ENCODE measurements around the gene GABRB3. TPM values are rescaled to one million over a fixed set of nuclear protein-coding genes. Genes with fewer than 3 reads are reported as not detected.

The GABRB3 gene
- total and polyA plus RNA-seq, 2 donors (not counting 3 experiments of a cell fraction or from before 2014, with no cell fraction given), result 0.03 TPM; not detected in 1

- FAIRE-seq, result no peak
- POLR2A ChIA-PET, result no interaction called here
Observed at GRCh38 chr15:26667222-26667988, 105.5 kb downstream of the GABRB3 start.

More at GRCh38 chr15:26667222-26667988, 105.5 kb downstream of the GABRB3 start:
- DNase-seq (ENCODE audit: low read depth, low spot score), result no peak
- dilution Hi-C loops (cut with MboI; ENCODE audit: extremely low pct_ligation_motif_present, low sequenced_read_pairs) (no loop called here), intact Hi-C loops (cut with micrococcal nuclease) (no loop called here)
- Histone ChIP-seq H3K36me3 (ENCODE audit: control insufficient read depth in 2 of 2, extremely low read depth in 1 of 2, insufficient read depth in 2 of 2, low read length in 2 of 2) (no peaks in the 10 kb centered on the region), H3K79me2 (ENCODE audit: control insufficient read depth, insufficient read depth, low read length) (no peaks in the 10 kb centered on the region), H3K9me1 (replicated peaks; ENCODE audit: control insufficient read depth, extremely low read depth, insufficient read depth, low read length) (no peaks in the 10 kb centered on the region), H4K20me1 (replicated peaks; ENCODE audit: control insufficient read depth, extremely low read depth, insufficient read depth, low read length) (no peaks in the 10 kb centered on the region), H3K9me3 (replicated peaks; ENCODE audit: control insufficient read depth, insufficient read depth, low read length) (peaks cover 6% of the 10 kb centered on the region), H3K4me2 (ENCODE audit: insufficient read depth, low read length) (no peak overlapping the region), H2AFZ (ENCODE audit: low read depth, low read length) (no peak overlapping the region), H3K4me3 (replicated peaks in 1 of 3; ENCODE audit: insufficient read depth in 1 of 3, low read depth in 1 of 3, low read length in 3 of 3) (no peak overlapping the region), H3K27ac (ENCODE audit: insufficient read depth, low read depth, low read length) (no peak overlapping the region), H3K4me1 (ENCODE audit: control insufficient read depth, extremely low read depth, insufficient read depth, low read length) (no peaks in the 10 kb centered on the region), H3K9ac (replicated peaks; ENCODE audit: extremely low read depth, insufficient read depth, low read length) (no peak overlapping the region), H3K27me3 (ENCODE audit: control insufficient read depth in 2 of 2, insufficient read depth in 2 of 2, low read length in 2 of 2) (no peaks in the 10 kb centered on the region)
- CTCF ChIA-PET, result no interaction called here
- TF ChIP-seq POLR2A (IDR thresholded peaks at IDR 0.05; ENCODE audit: low read depth, low read length) (no peak), MYC (IDR thresholded peaks at IDR 0.05; ENCODE audit: low read depth, low read length) (no peak), JUN (IDR thresholded peaks at IDR 0.05; ENCODE audit: borderline replicate concordance, insufficient read depth, insufficient read length, low read depth) (no peak), MAX (IDR thresholded peaks at IDR 0.05; ENCODE audit: insufficient read depth, insufficient read length) (no peak), EZH2 (IDR thresholded peaks at IDR 0.05; ENCODE audit: borderline replicate concordance, low read depth, low read length, severe bottlenecking) (no peak), FOS (IDR thresholded peaks at IDR 0.05; ENCODE audit: borderline replicate concordance, insufficient read depth, low read length) (no peak), CTCF (IDR thresholded peaks at IDR 0.05; ENCODE audit: extremely low read depth in 1 of 2, insufficient read depth in 1 of 2, low read depth in 1 of 2, low read length in 2 of 2) (no peak), POLR2AphosphoS5 (IDR thresholded peaks at IDR 0.05; ENCODE audit: insufficient read depth, low read depth, low read length) (no peak)
- no TSS peak for BruUV-seq (replicated peaks)

Data from endothelial cell of umbilical vein (primary cell).